WTC11 (cell line): ENCODE measurements around the gene TRAFD1. TPM values are rescaled to one million over a fixed set of nuclear protein-coding genes. Genes with fewer than 3 reads are reported as not detected.

ENCODE experiments used
- ATAC-seq: fragments of 200-7000 bp; cut with Tn5 transposase; 2 replicates; pipeline ENCODE4 v1.10.0; 2021; ENCODE audit warnings: mild to moderate bottlenecking, moderate library complexity
- CTCF ChIA-PET: fragments of 300-600 bp; sonication (Branson Sonifier 250); formaldehyde crosslinking; loops from one replicate; lab custom pipeline; 2021; ENCODE audit warnings: antibody characterized with exemption; lab: Charles Lee
- POLR2A ChIA-PET: fragments of 350-600 bp; sonication (Branson Sonifier 250); formaldehyde crosslinking; loops from one replicate; lab custom pipeline; 2021; ENCODE audit warnings: antibody characterized with exemption; lab: Charles Lee
- DNase-seq: peaks from one replicate; pipeline ENCODE4 v3.0.0; 2021; ENCODE audit warnings: low spot score
- H3K27ac Mint-ChIP-seq: 2 replicates; pipeline ENCODE4 v1.8.0; 2021; ENCODE audit warnings: mixed read lengths
- H3K27me3 Mint-ChIP-seq: 2 replicates; pipeline ENCODE4 v1.8.0; 2021; ENCODE audit warnings: low read depth, mild to moderate bottlenecking, moderate library complexity, mixed read lengths
- H3K36me3 Mint-ChIP-seq: 2 replicates; pipeline ENCODE4 v1.8.0; 2021; ENCODE audit warnings: mixed read lengths
- H3K4me1 Mint-ChIP-seq: 2 replicates; pipeline ENCODE4 v1.8.0; 2022; ENCODE audit warnings: mixed read lengths
- H3K4me3 Mint-ChIP-seq: 2 replicates; pipeline ENCODE4 v1.8.0; 2021; ENCODE audit warnings: mild to moderate bottlenecking, moderate library complexity, mixed read lengths
- H3K9me3 Mint-ChIP-seq: 2 replicates; pipeline ENCODE4 v1.8.0; 2021; ENCODE audit warnings: mixed read lengths
- CREM ChIP-seq: sonication (generic); formaldehyde crosslinking; IDR thresholded peaks from 2 replicates; pipeline ENCODE4 v1.8.1; 2022; ENCODE audit warnings: mild to moderate bottlenecking, missing genetic modification reagents, moderate library complexity
- FOXK1 ChIP-seq: sonication (generic); formaldehyde crosslinking; IDR thresholded peaks from 2 replicates; pipeline ENCODE4 v1.8.0; 2022; ENCODE audit warnings: mild to moderate bottlenecking, moderate library complexity, missing genetic modification reagents
- NFE2L1 ChIP-seq: sonication (generic); formaldehyde crosslinking; IDR thresholded peaks from 2 replicates; pipeline ENCODE4 v1.8.1; 2023; ENCODE audit warnings: missing genetic modification reagents
- OVOL2 ChIP-seq: fragments of 250-450 bp; sonication (Bioruptor Pico); IDR thresholded peaks from 2 replicates; pipeline ENCODE4 v1.9.0; 2021; ENCODE audit warnings: mild to moderate bottlenecking, borderline replicate concordance
- PRRX2 ChIP-seq: fragments of 250-450 bp; sonication (Bioruptor Pico); IDR thresholded peaks from 2 replicates; pipeline ENCODE4 v1.8.0; 2021; ENCODE audit warnings: mild to moderate bottlenecking
- SMAD4 ChIP-seq: sonication (generic); formaldehyde crosslinking; IDR thresholded peaks from 2 replicates; pipeline ENCODE4 v1.8.0; 2022; ENCODE audit warnings: mild to moderate bottlenecking, missing genetic modification reagents
- SOX15 ChIP-seq: fragments of 250-450 bp; sonication (Bioruptor Pico); IDR thresholded peaks from 2 replicates; pipeline ENCODE4 v1.9.0; 2021; ENCODE audit warnings: mild to moderate bottlenecking
- ZNF416 ChIP-seq: fragments of 250-450 bp; sonication (Bioruptor Pico); IDR thresholded peaks from 2 replicates; pipeline ENCODE4 v1.9.0; 2021; ENCODE audit warnings: mild to moderate bottlenecking, inconsistent platforms
- ZNF423 ChIP-seq: fragments of 250-450 bp; sonication (Bioruptor Pico); IDR thresholded peaks from 2 replicates; pipeline ENCODE4 v2.1.2; 2022; ENCODE audit warnings: mild to moderate bottlenecking, moderate library complexity
- total RNA-seq: library from RNA; stranded (reverse); gene quantifications from 3 replicates; pipeline ENCODE4 v1.2.3, GENCODE V29; 2021
- TF ChIP-seq, protein P1 (sequence below): sonication (generic); formaldehyde crosslinking; IDR thresholded peaks from 2 replicates; pipeline ENCODE4 v1.8.0; 2023; ENCODE audit warnings: mild to moderate bottlenecking, missing genetic modification reagents
- TF ChIP-seq, protein P2 (sequence below): sonication (generic); formaldehyde crosslinking; IDR thresholded peaks from 2 replicates; pipeline ENCODE4 v1.8.1; 2022; ENCODE audit warnings: low read depth, missing genetic modification reagents, borderline replicate concordance
- TF ChIP-seq, protein P3 (sequence below): sonication (generic); formaldehyde crosslinking; IDR thresholded peaks from 2 replicates; pipeline ENCODE4 v1.8.0; 2022; ENCODE audit warnings: mild to moderate bottlenecking, missing genetic modification reagents
- TF ChIP-seq, protein P4 (sequence below): fragments of 250-450 bp; sonication (Bioruptor Pico); IDR thresholded peaks from 2 replicates; pipeline ENCODE4 v1.8.0; 2021; ENCODE audit warnings: mild to moderate bottlenecking
- TF ChIP-seq, protein P5 (sequence below): sonication (generic); formaldehyde crosslinking; IDR thresholded peaks from 2 replicates; pipeline ENCODE4 v1.8.0; 2022; ENCODE audit warnings: mild to moderate bottlenecking, missing genetic modification reagents
- TF ChIP-seq, protein P6 (sequence below): sonication (generic); formaldehyde crosslinking; IDR thresholded peaks from 2 replicates; pipeline ENCODE4 v1.8.0; 2022; ENCODE audit warnings: mild to moderate bottlenecking, missing genetic modification reagents
- TF ChIP-seq, protein P7 (sequence below): sonication (generic); formaldehyde crosslinking; IDR thresholded peaks from 2 replicates; pipeline ENCODE4 v1.8.1; 2023; ENCODE audit warnings: mild to moderate bottlenecking, moderate library complexity, missing genetic modification reagents
- TF ChIP-seq, protein P8 (sequence below): sonication (generic); formaldehyde crosslinking; IDR thresholded peaks from 2 replicates; pipeline ENCODE4 v1.8.0; 2022; ENCODE audit warnings: mild to moderate bottlenecking, missing genetic modification reagents
- TF ChIP-seq, protein P9 (sequence below): sonication (generic); formaldehyde crosslinking; IDR thresholded peaks from 2 replicates; pipeline ENCODE4 v1.8.0; 2023; ENCODE audit warnings: missing genetic modification reagents

Gene TRAFD1
- total RNA-seq, 1 experiment from 2014 or later, result 25.1 TPM

DNA sequence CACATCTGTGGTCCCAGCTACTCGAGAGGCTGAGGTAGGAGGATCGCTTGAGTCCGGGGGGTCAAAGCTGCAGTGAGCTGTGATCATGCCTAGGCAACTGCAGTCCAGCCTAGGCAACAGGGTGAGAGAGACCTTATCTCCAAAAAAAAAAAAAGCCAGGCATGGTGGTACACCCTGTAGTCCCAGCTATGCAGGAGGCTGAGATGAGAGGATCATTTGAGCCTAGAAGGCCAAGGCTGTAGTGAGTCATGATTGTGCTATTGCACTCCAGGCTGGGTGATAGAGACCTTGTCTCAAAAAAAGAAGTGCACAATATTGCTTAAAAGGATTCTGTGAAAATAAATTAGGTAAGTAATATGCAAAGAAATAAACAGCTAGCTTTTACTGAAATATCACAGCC, 33.8 kb upstream of the TRAFD1 start (continued):
- no peak for TF ChIP-seq CREM (CRISPR knock-in tag)
- TF ChIP-seq, all 79 proteins: peak for 0

DNA sequence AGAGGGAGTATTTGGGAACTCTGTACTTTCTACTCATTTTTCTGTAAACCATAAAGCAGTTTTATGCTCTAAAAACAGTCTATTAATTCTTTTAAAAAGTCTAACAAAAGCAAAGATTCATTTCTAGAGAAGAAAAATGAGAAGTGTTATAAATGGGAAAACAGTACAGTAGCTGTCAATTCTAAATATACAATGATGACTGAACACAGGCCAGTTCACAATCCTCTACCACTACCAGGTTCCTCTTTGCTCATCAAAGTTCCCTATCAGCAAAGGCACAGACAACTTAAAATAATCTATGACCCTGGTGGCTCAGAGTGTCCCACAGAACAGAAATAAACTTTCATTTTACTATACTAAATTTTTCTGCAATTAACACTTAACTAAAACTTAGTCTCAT, 29.3 kb upstream of the TRAFD1 start:
- TF ChIP-seq, protein P1, sequence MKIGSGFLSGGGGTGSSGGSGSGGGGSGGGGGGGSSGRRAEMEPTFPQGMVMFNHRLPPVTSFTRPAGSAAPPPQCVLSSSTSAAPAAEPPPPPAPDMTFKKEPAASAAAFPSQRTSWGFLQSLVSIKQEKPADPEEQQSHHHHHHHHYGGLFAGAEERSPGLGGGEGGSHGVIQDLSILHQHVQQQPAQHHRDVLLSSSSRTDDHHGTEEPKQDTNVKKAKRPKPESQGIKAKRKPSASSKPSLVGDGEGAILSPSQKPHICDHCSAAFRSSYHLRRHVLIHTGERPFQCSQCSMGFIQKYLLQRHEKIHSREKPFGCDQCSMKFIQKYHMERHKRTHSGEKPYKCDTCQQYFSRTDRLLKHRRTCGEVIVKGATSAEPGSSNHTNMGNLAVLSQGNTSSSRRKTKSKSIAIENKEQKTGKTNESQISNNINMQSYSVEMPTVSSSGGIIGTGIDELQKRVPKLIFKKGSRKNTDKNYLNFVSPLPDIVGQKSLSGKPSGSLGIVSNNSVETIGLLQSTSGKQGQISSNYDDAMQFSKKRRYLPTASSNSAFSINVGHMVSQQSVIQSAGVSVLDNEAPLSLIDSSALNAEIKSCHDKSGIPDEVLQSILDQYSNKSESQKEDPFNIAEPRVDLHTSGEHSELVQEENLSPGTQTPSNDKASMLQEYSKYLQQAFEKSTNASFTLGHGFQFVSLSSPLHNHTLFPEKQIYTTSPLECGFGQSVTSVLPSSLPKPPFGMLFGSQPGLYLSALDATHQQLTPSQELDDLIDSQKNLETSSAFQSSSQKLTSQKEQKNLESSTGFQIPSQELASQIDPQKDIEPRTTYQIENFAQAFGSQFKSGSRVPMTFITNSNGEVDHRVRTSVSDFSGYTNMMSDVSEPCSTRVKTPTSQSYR (CRISPR knock-in tag), result no peak
- TF ChIP-seq, protein P2, sequence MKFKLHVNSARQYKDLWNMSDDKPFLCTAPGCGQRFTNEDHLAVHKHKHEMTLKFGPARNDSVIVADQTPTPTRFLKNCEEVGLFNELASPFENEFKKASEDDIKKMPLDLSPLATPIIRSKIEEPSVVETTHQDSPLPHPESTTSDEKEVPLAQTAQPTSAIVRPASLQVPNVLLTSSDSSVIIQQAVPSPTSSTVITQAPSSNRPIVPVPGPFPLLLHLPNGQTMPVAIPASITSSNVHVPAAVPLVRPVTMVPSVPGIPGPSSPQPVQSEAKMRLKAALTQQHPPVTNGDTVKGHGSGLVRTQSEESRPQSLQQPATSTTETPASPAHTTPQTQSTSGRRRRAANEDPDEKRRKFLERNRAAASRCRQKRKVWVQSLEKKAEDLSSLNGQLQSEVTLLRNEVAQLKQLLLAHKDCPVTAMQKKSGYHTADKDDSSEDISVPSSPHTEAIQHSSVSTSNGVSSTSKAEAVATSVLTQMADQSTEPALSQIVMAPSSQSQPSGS, result no peak
- TF ChIP-seq OVOL2, result no peak
- TF ChIP-seq, protein P3, sequence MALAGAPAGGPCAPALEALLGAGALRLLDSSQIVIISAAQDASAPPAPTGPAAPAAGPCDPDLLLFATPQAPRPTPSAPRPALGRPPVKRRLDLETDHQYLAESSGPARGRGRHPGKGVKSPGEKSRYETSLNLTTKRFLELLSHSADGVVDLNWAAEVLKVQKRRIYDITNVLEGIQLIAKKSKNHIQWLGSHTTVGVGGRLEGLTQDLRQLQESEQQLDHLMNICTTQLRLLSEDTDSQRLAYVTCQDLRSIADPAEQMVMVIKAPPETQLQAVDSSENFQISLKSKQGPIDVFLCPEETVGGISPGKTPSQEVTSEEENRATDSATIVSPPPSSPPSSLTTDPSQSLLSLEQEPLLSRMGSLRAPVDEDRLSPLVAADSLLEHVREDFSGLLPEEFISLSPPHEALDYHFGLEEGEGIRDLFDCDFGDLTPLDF (CRISPR knock-in tag), result no peak
- TF ChIP-seq, protein P4, sequence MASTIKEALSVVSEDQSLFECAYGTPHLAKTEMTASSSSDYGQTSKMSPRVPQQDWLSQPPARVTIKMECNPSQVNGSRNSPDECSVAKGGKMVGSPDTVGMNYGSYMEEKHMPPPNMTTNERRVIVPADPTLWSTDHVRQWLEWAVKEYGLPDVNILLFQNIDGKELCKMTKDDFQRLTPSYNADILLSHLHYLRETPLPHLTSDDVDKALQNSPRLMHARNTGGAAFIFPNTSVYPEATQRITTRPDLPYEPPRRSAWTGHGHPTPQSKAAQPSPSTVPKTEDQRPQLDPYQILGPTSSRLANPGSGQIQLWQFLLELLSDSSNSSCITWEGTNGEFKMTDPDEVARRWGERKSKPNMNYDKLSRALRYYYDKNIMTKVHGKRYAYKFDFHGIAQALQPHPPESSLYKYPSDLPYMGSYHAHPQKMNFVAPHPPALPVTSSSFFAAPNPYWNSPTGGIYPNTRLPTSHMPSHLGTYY (CRISPR knock-in tag), result no peak
- TF ChIP-seq, protein P5, sequence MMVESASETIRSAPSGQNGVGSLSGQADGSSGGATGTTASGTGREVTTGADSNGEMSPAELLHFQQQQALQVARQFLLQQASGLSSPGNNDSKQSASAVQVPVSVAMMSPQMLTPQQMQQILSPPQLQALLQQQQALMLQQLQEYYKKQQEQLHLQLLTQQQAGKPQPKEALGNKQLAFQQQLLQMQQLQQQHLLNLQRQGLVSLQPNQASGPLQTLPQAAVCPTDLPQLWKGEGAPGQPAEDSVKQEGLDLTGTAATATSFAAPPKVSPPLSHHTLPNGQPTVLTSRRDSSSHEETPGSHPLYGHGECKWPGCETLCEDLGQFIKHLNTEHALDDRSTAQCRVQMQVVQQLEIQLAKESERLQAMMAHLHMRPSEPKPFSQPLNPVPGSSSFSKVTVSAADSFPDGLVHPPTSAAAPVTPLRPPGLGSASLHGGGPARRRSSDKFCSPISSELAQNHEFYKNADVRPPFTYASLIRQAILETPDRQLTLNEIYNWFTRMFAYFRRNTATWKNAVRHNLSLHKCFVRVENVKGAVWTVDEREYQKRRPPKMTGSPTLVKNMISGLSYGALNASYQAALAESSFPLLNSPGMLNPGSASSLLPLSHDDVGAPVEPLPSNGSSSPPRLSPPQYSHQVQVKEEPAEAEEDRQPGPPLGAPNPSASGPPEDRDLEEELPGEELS (CRISPR knock-in tag), result no peak
- TF ChIP-seq CREM (CRISPR knock-in tag), result no peak
- TF ChIP-seq, protein P6, sequence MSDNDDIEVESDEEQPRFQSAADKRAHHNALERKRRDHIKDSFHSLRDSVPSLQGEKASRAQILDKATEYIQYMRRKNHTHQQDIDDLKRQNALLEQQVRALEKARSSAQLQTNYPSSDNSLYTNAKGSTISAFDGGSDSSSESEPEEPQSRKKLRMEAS (CRISPR knock-in tag), result no peak
- no peak for TF ChIP-seq FOXK1
- no peak for TF ChIP-seq SMAD4 (CRISPR knock-in tag)
- TF ChIP-seq PRRX2, result no peak
- TF ChIP-seq ZNF416 (CRISPR knock-in tag), result no peak
- TF ChIP-seq, protein P7, sequence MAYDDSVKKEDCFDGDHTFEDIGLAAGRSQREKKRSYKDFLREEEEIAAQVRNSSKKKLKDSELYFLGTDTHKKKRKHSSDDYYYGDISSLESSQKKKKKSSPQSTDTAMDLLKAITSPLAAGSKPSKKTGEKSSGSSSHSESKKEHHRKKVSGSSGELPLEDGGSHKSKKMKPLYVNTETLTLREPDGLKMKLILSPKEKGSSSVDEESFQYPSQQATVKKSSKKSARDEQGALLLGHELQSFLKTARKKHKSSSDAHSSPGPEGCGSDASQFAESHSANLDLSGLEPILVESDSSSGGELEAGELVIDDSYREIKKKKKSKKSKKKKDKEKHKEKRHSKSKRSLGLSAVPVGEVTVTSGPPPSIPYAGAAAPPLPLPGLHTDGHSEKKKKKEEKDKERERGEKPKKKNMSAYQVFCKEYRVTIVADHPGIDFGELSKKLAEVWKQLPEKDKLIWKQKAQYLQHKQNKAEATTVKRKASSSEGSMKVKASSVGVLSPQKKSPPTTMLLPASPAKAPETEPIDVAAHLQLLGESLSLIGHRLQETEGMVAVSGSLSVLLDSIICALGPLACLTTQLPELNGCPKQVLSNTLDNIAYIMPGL, result no peak
- TF ChIP-seq NFE2L1 (CRISPR knock-in tag), result no peak
- TF ChIP-seq, protein P8, sequence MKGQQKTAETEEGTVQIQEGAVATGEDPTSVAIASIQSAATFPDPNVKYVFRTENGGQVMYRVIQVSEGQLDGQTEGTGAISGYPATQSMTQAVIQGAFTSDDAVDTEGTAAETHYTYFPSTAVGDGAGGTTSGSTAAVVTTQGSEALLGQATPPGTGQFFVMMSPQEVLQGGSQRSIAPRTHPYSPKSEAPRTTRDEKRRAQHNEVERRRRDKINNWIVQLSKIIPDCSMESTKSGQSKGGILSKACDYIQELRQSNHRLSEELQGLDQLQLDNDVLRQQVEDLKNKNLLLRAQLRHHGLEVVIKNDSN (CRISPR knock-in tag), result no peak
- no peak for TF ChIP-seq ZNF423
- TF ChIP-seq, protein P9, sequence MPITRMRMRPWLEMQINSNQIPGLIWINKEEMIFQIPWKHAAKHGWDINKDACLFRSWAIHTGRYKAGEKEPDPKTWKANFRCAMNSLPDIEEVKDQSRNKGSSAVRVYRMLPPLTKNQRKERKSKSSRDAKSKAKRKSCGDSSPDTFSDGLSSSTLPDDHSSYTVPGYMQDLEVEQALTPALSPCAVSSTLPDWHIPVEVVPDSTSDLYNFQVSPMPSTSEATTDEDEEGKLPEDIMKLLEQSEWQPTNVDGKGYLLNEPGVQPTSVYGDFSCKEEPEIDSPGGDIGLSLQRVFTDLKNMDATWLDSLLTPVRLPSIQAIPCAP, result no peak
- no peak for TF ChIP-seq SOX15 (CRISPR knock-in tag)
- Mint-ChIP-seq H3K9me3 (no peaks in the 10 kb centered on the region), H3K4me1 (no peaks in the 10 kb centered on the region), H3K36me3 (peaks cover 48% of the 10 kb centered on the region), H3K27ac (no peak overlapping the region), H3K4me3 (no peak overlapping the region), H3K27me3 (no peaks in the 10 kb centered on the region)
- ATAC-seq (no peak), DNase-seq (no peak)
- CTCF ChIA-PET, result no interaction called here
- POLR2A ChIA-PET, result no interaction called here
